ENCODE measurements around the gene NKX2-3. TPM values are rescaled to one million over a fixed set of nuclear protein-coding genes. Genes with fewer than 3 reads are reported as not detected.

Gene NKX2-3
- total RNA-seq, 2 donors from 2014 or later = not detected

DNA sequence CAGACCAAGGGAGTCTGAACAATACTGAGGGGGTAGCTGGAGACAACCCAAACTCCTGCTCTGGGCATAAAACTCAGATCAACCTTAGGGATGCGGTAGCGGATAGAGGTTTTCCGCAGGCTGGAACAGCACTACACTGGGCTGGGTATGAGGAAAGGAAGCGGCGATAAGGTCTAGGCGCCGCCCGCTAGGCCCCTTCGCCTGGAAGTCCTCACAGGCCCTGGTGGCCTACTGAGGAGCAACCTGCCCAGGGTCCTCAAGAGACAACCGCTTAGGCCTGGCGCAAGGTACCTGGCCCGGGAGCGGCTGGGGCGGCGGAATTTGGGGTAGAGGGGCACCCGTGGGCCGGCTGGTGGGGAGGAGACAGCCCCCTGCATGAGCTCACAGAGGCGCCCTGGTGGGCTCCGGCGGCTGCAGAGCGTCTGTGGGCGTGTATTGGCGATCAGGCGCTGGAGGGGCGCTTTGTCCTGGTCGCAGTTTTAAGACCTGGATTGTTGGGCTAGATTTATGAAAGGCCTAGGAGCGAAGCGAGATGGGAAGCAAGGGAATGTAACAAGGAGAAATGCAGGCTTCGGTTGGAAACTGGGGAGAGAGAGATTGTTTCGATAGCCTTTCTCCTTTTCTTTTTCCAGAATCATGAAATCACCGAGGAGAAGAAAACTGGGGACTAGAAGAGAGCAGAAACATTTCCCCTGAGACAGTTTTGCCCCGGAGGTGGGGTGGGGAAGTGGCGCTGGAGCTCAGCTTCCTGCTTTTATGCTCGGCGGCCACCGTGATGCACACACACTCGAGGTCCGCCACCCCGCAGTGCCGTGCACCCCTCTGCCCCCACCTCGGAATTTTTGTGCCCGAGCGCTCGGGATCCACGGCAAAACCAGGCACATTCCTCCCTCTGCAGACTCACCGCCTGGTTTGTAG lies 2.4 kb upstream of the NKX2-3 start:
- Histone ChIP-seq H3K4me1 (replicated peaks) (peaks cover 5% of the 10 kb centered on the region), H3K9me3 (no peaks in the 10 kb centered on the region), H3K27ac (no peak overlapping the region), H3K27me3 (replicated peaks; ENCODE audit: insufficient read depth) (peaks cover 93% of the 10 kb centered on the region), H3K36me3 (no peaks in the 10 kb centered on the region), H3K4me3 (no peak overlapping the region)
- 9% methylated on average over 46 of the region's 46 CpGs for WGBS
- intact Hi-C loops (cut with DNase I) = no loop called here
- DNase-seq (ENCODE audit: low spot score) = no peak
- TF ChIP-seq POLR2AphosphoS5 (IDR thresholded peaks at IDR 0.05) = no peak
- TF ChIP-seq, protein P1, sequence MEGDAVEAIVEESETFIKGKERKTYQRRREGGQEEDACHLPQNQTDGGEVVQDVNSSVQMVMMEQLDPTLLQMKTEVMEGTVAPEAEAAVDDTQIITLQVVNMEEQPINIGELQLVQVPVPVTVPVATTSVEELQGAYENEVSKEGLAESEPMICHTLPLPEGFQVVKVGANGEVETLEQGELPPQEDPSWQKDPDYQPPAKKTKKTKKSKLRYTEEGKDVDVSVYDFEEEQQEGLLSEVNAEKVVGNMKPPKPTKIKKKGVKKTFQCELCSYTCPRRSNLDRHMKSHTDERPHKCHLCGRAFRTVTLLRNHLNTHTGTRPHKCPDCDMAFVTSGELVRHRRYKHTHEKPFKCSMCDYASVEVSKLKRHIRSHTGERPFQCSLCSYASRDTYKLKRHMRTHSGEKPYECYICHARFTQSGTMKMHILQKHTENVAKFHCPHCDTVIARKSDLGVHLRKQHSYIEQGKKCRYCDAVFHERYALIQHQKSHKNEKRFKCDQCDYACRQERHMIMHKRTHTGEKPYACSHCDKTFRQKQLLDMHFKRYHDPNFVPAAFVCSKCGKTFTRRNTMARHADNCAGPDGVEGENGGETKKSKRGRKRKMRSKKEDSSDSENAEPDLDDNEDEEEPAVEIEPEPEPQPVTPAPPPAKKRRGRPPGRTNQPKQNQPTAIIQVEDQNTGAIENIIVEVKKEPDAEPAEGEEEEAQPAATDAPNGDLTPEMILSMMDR (IDR thresholded peaks at IDR 0.05) = no peak
- no peak for TF ChIP-seq POLR2A (IDR thresholded peaks at IDR 0.05)

DNA sequence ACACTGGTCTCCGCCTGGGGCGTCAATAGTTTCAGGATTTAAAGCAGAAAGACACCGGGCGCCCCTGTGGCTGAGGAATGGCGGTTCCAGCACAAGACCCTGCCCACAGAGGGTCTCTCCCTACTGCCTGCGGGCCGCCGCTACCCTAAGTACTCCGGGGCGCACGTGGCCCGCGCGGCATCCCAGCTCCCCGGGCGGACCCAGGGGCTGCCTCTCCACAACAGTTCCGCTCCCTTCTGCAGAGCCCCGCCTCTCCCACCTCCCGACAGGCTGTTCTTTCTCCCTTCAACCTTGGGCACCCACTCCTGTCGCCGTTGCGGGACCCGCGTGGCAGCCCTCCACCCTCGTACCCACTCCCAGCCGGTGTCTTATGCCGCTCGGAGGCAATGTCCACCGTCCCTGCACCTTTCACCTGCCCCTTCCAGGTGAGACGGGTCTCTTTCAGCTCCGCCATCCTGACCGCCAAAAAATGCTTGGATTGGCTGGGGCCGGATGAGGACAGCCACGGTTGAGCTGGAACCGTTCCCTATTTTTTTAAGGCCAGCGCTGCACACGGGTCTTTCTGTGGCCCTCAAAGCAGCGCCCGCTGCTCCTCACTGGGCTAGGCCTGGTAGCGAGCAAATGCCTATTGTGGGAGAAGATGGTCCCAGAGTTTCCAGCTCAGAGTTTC lies 1.6 kb upstream of the NKX2-3 start:
- no peak overlapping the region for H3K27ac ChIP-seq
- intact Hi-C loops (cut with DNase I) = no loop called here
- no peak for DNase-seq (ENCODE audit: low spot score)
- no peak overlapping the region for H3K4me3 ChIP-seq
- peaks cover 5% of the 10 kb centered on the region for H3K4me1 ChIP-seq (replicated peaks)
- WGBS = 11% methylated on average over 40 of the region's 40 CpGs
- no peaks in the 10 kb centered on the region for H3K36me3 ChIP-seq
- no peaks in the 10 kb centered on the region for H3K9me3 ChIP-seq
- no peak for TF ChIP-seq POLR2AphosphoS5 (IDR thresholded peaks at IDR 0.05)
- H3K27me3 ChIP-seq (replicated peaks; ENCODE audit: insufficient read depth) = peaks cover 95% of the 10 kb centered on the region

DNA sequence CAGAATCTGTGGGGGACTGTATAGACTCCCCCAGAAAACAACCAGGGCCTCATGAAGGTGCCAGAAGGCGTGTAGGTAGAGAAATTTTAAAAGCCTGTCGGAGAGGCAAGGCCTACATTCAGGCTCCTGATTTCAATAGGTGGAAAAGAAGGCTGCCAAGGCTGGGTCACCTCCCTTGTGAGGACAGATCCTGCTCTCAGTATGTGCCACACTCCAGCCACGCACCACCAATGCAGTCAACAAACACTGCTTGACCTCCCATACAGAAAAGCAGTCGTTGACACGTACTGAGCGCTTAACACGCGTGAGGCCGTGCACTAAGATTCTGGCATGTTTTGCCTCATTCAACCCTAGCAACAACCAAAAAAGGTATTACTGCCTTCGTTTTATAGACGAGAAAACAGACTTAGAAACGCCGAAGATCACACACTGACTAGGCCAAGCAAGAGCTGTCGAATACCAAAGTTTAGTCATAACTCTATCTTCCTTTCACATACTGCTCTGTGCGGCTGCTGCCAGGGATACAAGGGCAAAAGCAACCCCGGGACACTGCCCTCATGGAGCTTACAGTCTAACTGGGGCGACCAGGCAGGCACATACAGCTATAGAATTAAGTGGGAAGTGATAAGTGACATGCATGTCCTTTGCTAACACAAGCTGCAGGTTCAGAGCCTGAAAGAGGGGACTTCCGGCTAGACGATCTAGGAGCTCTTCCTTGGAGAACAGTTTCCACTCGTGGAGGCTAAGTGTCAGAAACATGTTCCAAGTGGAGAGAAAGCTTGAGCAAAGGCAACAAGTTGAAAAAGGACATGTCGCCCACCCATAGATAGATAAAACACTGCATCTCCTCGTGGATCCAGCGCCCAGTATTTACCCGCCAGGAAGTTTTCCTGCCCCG lies 797 bp upstream of the NKX2-3 start:
- H3K27me3 ChIP-seq (replicated peaks; ENCODE audit: insufficient read depth) = peaks cover 95% of the 10 kb centered on the region
- no peak overlapping the region for H3K4me3 ChIP-seq
- no peaks in the 10 kb centered on the region for H3K36me3 ChIP-seq
- H3K9me3 ChIP-seq = no peaks in the 10 kb centered on the region
- 49% methylated on average over 25 of the region's 25 CpGs for WGBS
- peaks cover 8% of the 10 kb centered on the region for H3K4me1 ChIP-seq (replicated peaks)
- TF ChIP-seq POLR2A (IDR thresholded peaks at IDR 0.05) = no peak
- TF ChIP-seq, protein P1 (IDR thresholded peaks at IDR 0.05) = no peak
- TF ChIP-seq POLR2AphosphoS5 (IDR thresholded peaks at IDR 0.05) = no peak
- intact Hi-C loops (cut with DNase I) = no loop called here
- no peak for DNase-seq (ENCODE audit: low spot score)
- H3K27ac ChIP-seq = no peak overlapping the region

DNA sequence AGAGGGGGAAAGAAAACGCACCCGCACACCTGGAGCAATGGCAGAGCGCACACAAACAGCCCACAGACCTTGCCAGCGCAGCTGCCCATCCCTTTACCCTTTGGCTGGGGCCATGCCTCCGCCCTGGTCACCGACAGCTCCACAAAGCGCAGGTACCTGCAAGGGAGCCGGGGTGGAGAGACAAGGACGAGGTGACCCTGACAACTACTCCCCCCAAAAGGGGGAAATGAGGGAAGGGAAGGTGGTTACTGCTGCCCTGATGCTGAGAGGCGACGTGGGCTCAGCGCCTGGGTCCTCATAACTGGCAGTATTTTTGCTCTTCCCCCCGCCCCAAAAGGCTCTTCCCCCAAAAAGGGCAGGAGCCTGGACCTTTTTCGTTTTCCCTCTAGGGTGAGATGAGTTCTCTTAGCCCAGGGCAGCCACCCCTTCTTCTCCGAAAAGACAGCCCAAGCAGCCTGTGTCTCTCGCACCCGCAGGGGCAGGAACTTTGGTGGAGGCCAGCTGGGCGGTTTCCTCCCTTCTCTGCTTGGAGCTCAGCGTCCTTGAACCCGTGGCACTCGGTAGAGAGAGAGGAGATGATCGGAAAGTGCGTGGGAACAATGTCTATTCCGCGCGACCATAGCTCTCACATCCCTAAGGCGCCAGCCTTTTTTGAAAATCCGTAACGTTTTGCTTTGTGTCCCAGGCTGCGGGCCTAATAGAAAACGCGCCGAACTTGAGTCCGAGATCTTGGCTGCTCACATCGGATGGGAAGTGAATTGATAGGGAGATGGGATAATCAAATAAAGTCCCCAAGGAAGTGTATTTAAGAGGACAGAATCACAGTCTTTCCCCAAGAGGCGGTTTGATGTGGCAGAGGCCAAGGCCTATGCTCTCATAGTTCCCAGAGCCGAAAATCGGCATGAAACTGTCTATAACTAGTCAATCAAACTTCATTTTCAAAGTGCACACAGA lies 1.0 kb downstream of the NKX2-3 start:
- H3K9me3 ChIP-seq = no peaks in the 10 kb centered on the region
- H3K4me1 ChIP-seq (replicated peaks) = peaks cover 10% of the 10 kb centered on the region
- no peaks in the 10 kb centered on the region for H3K36me3 ChIP-seq
- H3K27me3 ChIP-seq (replicated peaks; ENCODE audit: insufficient read depth) = peaks cover 90% of the 10 kb centered on the region
- no peak for DNase-seq (ENCODE audit: low spot score)
- TF ChIP-seq, protein P1 (IDR thresholded peaks at IDR 0.05) = no peak
- TF ChIP-seq POLR2AphosphoS5 (IDR thresholded peaks at IDR 0.05) (no peak), POLR2A (IDR thresholded peaks at IDR 0.05) (no peak)
- 12% methylated on average over 38 of the region's 38 CpGs for WGBS
- H3K4me3 ChIP-seq = no peak overlapping the region
- no peak overlapping the region for H3K27ac ChIP-seq
- intact Hi-C loops (cut with DNase I) = no loop called here

Data from prostate gland (tissue), 2 donors.